Measurements from ENCODE around the gene RREB1.
A peak's percentile ranks its signal among the peaks of the same experiment; 100 is the strongest.
"Not testable (repeated sequence)": the region's sequence is repeated elsewhere in the genome, so short reads cannot be mapped to it uniquely, and the experiment has no call there.

RREB1 gene

DNA sequence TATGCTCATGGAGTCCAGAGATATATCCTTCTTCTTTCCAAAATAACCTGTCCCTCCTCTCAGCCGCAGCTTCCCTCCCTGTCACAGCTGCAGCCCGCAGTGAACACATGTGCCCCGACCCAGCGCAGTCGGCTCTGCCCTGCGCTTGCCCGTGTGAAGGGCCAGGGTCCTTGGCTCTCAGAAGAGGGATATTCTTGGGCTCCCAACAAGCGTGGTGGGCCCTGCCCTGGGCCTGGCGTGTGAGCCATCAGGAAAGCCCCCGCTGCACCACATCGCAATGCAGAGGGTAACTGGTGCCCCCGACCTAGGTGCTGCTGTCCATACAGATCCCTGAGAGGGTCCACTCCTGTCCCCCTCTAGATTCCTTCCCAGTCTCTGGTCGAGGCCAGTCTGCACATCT is 140.1 kb downstream of the RREB1 start:
- no peak for DNase-seq

DNA sequence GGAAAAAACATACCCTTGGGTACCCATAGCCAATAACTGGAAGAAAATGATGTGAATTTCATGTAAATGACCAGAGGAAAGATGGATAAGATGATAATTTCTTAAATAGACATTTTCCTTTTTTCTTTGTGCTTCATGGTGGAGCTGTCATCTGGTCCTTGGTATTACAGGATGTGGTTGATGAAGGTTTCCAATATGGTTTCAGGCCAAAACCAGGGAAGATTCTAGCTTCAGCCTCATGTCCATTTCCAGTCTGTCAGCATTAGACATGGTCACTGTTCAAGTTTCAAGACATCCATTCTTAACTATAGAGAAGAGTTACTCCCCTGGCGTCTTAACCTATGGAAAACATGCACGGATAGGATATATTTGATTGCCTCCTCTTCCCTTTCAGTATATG is 141.6 kb downstream of the RREB1 start:
- DNase-seq: no peak

DNA sequence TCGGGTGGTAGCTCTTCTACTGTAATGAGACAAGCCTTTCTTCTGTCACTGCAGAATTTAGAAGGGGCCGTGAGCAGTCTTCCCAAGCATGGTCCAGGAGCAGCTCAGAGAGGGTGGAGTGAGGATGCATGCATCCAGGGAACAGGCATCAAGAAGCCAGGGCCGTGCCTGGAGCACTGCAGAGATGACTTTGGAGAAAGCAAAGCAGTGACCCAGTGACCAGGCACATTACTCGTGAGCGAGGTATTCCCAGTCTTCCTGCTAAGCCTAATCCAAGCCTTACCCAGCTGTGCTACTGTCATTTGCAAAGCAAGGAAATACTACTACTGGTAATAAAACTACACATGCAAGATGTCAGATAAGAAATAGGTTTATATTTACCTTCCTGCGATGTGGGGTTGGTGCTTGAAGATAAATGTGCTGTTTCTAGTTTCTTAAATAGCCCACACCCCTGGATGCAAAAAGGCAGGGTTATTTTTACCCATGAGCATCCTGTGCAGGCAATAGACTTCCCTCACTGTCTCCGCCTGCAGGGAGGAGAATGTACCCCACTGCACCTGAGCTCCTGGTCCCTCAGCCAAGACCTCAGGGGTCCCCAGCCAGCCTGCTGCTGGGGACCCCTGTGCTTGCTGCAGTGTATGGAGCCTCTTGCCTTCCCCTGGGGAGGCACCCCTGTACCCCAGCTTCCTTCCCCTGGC is 142.3 kb downstream of the RREB1 start:
- DNase-seq: no peak

DNA sequence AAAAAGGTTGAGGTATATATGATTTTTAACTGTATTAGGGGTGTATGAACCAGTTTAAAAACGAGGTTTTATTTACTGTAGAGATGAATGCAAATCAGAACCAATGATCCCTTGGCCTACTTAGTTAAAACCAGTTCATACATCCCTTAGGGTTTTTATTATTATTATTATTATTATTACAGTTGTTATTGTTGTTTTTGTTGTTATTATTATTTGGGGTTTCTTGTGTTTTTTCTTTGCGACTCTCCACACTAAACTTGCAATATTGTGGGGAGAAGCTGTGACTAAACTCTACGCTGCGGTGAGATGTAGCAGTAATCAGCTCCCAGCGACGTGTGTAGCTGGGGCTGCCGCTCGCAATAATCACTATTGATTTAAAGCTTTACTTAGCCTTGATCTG is 143.1 kb downstream of the RREB1 start:
- no peak for DNase-seq

GRCh38 chr6:7251646-7252260 is 144.0 kb downstream of the RREB1 start:
- DNase-seq: no peak

GRCh38 chr6:7252390-7252789 is 144.6 kb downstream of the RREB1 start:
- DNase-seq: peak in 1 of 2 donors; percentile 22

- no peak for DNase-seq
Measured at GRCh38 chr6:7254980-7255835, 147.4 kb downstream of the RREB1 start.

- no peak for DNase-seq
Measured at GRCh38 chr6:7255918-7256317, 148.2 kb downstream of the RREB1 start.

DNA sequence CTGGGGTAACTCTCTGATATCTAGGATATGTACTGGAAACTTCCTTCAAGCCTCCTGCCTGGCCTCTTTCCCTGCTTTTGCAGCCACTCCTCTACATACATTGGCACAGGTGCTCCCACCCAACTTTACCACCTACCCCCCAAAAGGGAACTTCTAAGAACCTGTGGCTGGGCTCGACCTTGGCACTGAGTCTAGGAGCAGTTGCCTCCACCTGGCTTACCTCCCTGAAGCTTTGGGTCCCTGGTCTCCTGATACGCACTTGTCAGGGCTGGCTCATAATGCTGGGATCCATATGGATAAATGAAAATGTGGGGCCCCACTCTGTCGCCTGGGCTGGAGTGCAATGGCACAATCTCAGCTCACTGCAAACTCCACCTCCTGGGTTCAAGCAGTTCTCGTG is 149.0 kb downstream of the RREB1 start:
- no peak for DNase-seq

GRCh38 chr6:7257521-7258230 is 149.9 kb downstream of the RREB1 start:
- DNase-seq: no peak

- DNase-seq: no peak
Measured at GRCh38 chr6:7258231-7258763, 150.5 kb downstream of the RREB1 start.

DNA sequence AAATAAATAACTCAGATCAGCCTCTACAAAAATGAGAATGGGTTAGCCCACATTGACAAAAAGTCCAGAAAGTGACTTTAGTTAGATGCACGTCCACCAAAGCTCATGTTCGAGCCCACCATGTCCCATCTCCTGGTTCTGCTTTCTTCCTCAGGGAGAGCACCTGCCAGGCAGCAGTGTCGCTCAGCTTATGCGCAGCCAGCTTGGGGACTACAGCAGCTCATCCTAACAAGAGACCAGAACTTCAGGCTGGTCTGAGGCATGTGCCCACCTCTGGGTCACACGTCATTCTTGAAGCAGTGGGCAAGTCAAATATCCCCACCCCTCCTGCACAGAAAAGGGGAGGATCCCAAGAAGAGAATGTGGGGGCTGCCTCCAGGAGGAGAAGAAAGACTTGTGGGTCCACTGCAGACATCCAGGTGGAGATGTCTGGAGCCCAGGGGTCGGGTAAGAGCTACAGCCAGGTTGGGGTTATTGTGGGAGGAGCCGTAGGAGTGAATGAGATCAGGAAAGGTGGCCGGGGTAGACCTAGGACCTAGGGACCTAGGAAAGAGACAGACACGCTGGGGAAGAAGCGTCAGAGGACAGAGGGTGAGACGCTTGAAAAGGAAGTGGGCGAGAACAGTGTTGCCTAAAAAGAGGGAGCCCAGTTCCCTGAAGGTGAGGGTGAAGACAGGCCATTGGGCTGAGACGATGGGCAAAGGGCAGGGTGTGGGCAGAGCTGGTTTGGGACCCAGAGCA is 152.7 kb downstream of the RREB1 start:
- DNase-seq: no peak

GRCh38 chr6:7261032-7261841 is 153.5 kb downstream of the RREB1 start:
- DNase-seq: peak; percentile 36 to 76

DNA sequence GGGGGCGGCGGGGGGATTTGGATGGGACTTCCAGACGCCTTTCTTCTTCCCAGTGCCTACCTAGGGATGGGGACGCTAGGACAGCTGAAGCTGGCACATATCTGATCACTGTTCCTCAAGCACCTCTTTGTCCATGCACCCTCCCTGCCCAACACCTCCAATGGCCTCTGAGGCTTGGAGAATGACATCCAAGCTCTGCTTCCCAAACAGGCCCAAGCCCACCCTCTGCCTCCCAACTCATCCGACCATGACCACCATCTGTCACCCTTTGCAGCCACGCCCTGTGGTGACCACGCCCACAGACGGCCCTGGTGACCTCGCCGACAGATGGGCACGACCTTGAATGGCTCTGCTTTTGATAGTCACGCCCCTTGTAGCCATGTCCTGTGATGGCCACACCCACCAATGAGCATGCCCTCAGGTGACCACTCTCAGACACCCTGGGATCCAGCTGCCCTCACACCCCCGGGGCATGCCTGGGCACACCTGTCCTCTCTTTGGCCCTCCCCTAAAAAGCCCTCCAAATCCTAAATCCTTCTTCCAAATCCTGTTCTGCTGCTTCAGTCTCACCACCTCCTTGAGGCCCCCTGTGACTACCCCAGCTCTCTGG is 154.2 kb downstream of the RREB1 start:
- DNase-seq: no peak

GRCh38 chr6:7262746-7263518 is 155.2 kb downstream of the RREB1 start:
- DNase-seq: no peak

- DNase-seq: not testable (repeated sequence)
Measured at GRCh38 chr6:7263519-7263805, 155.7 kb downstream of the RREB1 start.

- no peak for DNase-seq
Measured at GRCh38 chr6:7264041-7264440, 156.3 kb downstream of the RREB1 start.

GRCh38 chr6:7264686-7265384 is 157.1 kb downstream of the RREB1 start:
- no peak for DNase-seq

DNA sequence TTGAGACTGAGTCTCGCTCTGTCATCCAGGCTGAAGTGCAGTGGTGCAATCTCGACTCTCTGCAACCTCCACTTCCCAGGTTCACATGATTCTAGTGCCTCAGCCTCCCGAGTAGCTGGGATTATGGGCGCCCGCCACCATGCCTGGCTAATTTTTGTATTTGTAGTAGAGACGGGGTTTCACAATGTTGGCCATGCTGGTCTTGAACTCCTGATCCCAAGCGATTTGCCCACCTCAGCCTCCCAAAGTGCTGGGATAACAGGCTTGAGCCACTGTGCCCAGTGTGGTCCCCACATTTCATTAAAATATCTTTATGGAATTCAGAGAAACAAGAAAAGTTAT is 157.6 kb downstream of the RREB1 start:
- DNase-seq: not testable (repeated sequence)

GRCh38 chr6:7267071-7267465 is 159.3 kb downstream of the RREB1 start:
- no peak for DNase-seq
